Esophagus muscularis mucosa (tissue), 4 donors: ENCODE measurements around the gene ERC2. TPM values are rescaled to one million over a fixed set of nuclear protein-coding genes. Genes with fewer than 3 reads are reported as not detected.

Experiments used
- DNase-seq: peaks from one replicate; pipeline ENCODE4 v3.0.0-alpha.2; 2017; ENCODE audit errors: extremely low spot score
- H3K27ac ChIP-seq, 4 donors: fragments of 200-600 bp; sonication (generic); replicated peaks in 1 of 4; 1 replicate in 3 of 4; 2 replicates in 1 of 4; pipeline ENCODE4 v1.5.1; 2016 to 2019; ENCODE audit warnings: mild to moderate bottlenecking in 1 of 4
- H3K27me3 ChIP-seq, 4 donors: fragments of 200-600 bp; sonication (generic); one replicate each; pipeline versions ENCODE4 v1.5.1 to v1.6.0; 2016 to 2019
- H3K36me3 ChIP-seq, 4 donors: fragments of 200-600 bp; sonication (generic); one replicate each; pipeline ENCODE4 v1.5.1; 2016 to 2019
- H3K4me1 ChIP-seq, 4 donors: fragments of 200-600 bp; sonication (generic); one replicate each; pipeline ENCODE4 v1.5.1; 2016 to 2019
- H3K4me3 ChIP-seq, 4 donors: fragments of 200-600 bp; sonication (generic); 1 replicate in 2 of 4; 2 replicates in 2 of 4; pipeline ENCODE4 v1.5.1; 2016 to 2019; ENCODE audit warnings: mild to moderate bottlenecking in 4 of 4, moderate library complexity in 1 of 4
- H3K9me3 ChIP-seq, 4 donors: fragments of 200-600 bp; sonication (generic); 1 replicate in 3 of 4; 2 replicates in 1 of 4; pipeline ENCODE4 v1.5.1; 2016 to 2019
- CTCF ChIP-seq, 3 experiments: fragments of 200-600 bp in 2 of 3; fragments of 450-650 bp in 1 of 3; sonication (generic) in 2 of 3; IDR thresholded peaks; one replicate each; pipeline ENCODE4 v1.5.1; 2017 to 2019; ENCODE audit warnings: antibody characterized with exemption in 3 of 3, mild to moderate bottlenecking in 2 of 3, moderate library complexity in 1 of 3
- EP300 ChIP-seq: sonication (generic); formaldehyde crosslinking; IDR thresholded peaks from one replicate; pipeline ENCODE4 v1.6.1; 2017; ENCODE audit warnings: antibody characterized with exemption
- POLR2A ChIP-seq: fragments of 450-650 bp; IDR thresholded peaks from one replicate; pipeline ENCODE4 v1.6.1; 2017; ENCODE audit warnings: antibody characterized with exemption, moderate library complexity, mild to moderate bottlenecking, low read depth
- POLR2AphosphoS5 ChIP-seq, 2 donors: sonication (generic); formaldehyde crosslinking; IDR thresholded peaks; one replicate each; pipeline ENCODE4 v1.6.1; 2017; ENCODE audit warnings: antibody characterized with exemption in 2 of 2
- WGBS: methylation state at CpG from one replicate; pipeline ENCODE4 v1.1.5; 2018; 5-methylcytosine and 5-hydroxymethylcytosine counted together
- intact Hi-C: fragments of 100-400 bp; cut with DNase I; formaldehyde crosslinking; loops from one replicate; pipeline ENCODE4 v1.15.1; 2023
- total RNA-seq, 4 donors: library from RNA; depleted of rRNA; stranded (reverse); fragments of >200 nt; gene quantifications; one replicate each; pipeline versions ENCODE4 v1.1.0 to v1.2.1, GENCODE V29; 2016

The ERC2 gene
- total RNA-seq, 4 donors from 2014 or later: 0.42 to 2.0 (median 1.5) TPM

- intact Hi-C loops: loop anchor here (5.0 to 10.0 kb wide), 5 partner anchors 286 to 771 kb away; no protein-coding TSS in a partner anchor
- WGBS: 3% methylated on average over 31 of the region's 42 CpGs
These were observed 987.1 kb downstream of the ERC2 start for GRCh38 chr3:55480911-55481743.

DNA sequence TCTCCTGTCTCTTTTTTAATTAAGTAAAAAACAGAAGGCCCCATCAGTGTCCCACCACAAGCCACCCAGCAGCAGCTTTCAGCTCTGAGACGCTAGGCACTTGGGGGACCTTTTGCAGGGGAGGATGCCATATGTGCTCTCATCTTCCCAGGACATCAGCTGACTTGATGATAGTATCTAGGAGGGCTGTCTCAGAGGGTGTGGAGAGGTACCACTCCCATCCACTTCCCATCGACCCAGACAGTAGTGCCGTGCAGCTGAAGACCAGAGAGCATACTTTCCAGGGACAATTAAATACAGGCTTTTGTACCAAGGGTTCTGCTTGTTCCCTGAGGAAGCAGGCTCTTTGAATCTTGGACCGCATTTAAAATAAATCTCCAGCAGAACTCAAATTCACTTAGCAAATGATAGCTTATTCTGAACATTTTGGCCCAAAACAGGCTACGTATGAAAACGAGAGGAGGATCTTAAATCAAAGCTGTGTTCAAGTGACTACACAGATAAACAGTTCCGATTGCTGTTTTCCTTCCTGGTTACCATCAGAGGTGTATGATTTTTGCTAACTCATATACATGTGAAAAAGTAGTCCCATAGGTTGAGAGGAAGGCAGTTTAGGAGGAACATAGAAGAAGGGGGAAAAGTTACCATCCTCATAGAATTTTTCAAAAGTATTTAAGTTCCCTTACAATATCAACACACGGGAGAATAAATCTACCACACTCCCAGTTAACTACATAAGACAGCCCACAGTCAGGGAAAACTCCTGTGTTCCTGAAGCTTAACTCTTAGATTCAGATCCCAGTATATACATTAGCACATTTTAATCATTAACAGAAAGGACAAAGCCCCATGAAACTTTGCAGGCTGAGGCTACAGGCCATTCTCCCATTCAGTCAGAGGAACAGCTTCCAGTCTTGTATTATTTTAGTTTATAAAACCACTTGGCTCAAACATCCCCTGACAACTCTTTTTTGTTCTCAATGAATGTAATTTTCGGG is 990.7 kb downstream of the ERC2 start:
- TF ChIP-seq POLR2AphosphoS5 (IDR thresholded peaks at IDR 0.05) (no peak), POLR2A (no peak), CTCF (IDR thresholded peaks at IDR 0.05) (no peak), EP300 (no peak)
- H3K9me3 ChIP-seq: no peaks in the 10 kb centered on the region
- DNase-seq: no peak
- WGBS: 83% methylated on average over 9 of the region's 9 CpGs
- peaks cover 4 to 27% (median 23%) of the 10 kb centered on the region in 4 donors for H3K4me1 ChIP-seq
- H3K27me3 ChIP-seq: peaks cover 0 to 16% (median 0%) of the 10 kb centered on the region in 4 donors
- H3K27ac ChIP-seq: no peak overlapping the region
- no peak overlapping the region for H3K4me3 ChIP-seq
- intact Hi-C loops: no loop called here
- peaks cover 0 to 22% (median 3%) of the 10 kb centered on the region in 4 donors for H3K36me3 ChIP-seq

More at GRCh38 chr3:55480911-55481743, 987.1 kb downstream of the ERC2 start:
- Histone ChIP-seq H3K9me3 (no peaks in the 10 kb centered on the region), H3K36me3 (peaks cover 0 to 11% (median 0%) of the 10 kb centered on the region in 4 donors), H3K27me3 (peaks cover 0 to 32% (median 0%) of the 10 kb centered on the region in 4 donors), H3K4me1 (peaks cover 6 to 60% (median 58%) of the 10 kb centered on the region in 4 donors), H3K4me3 (peak overlapping the region; percentile 54 to 90 (median 75)), H3K27ac (peak overlapping the region; percentile 11 to 85 (median 31))
- TF ChIP-seq EP300: no peak
- no peak for TF ChIP-seq POLR2A
- peak in 1 of 3 experiments; percentile 2 for TF ChIP-seq CTCF (IDR thresholded peaks at IDR 0.05)
- TF ChIP-seq POLR2AphosphoS5 (IDR thresholded peaks at IDR 0.05): peak in 1 of 2 donors; percentile 9
- DNase-seq: no peak

- no peaks in the 10 kb centered on the region for H3K9me3 ChIP-seq
- intact Hi-C loops: no loop called here
- peaks cover 0 to 5% (median 0%) of the 10 kb centered on the region in 4 donors for H3K27me3 ChIP-seq
- no peak overlapping the region for H3K4me3 ChIP-seq
- TF ChIP-seq CTCF (IDR thresholded peaks at IDR 0.05) (no peak), POLR2A (no peak), EP300 (no peak), POLR2AphosphoS5 (IDR thresholded peaks at IDR 0.05) (no peak)
- 56% methylated on average over 3 of the region's 3 CpGs for WGBS
- peaks cover 0 to 22% (median 3%) of the 10 kb centered on the region in 4 donors for H3K36me3 ChIP-seq
- no peak for DNase-seq
- peaks cover 0 to 18% (median 16%) of the 10 kb centered on the region in 4 donors for H3K4me1 ChIP-seq
- H3K27ac ChIP-seq: no peak overlapping the region
These were observed 991.8 kb downstream of the ERC2 start for GRCh38 chr3:55476515-55476914.

DNA sequence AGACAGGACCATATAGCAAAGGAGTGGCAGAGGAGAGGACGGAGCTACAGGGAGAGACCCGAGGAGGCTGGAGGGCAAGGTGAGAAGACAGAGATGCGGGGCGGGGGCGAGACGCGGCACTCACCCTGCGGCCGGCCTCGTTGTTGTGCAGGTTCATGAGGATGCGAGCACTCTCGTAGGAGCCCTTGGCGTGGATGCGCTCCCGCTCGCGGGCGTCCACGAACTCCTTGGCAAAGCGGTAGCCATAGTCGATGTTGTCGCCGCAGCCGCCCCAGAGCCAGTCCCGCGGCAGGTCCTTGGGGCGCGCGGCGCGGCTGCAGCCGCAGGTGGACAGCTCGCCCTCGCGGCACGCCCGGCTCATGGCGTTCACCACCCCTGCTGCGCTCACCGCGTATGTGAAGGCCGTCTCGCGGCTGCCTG is 994.0 kb downstream of the ERC2 start:
- no peak for DNase-seq
- WGBS: 87% methylated on average over 19 of the region's 44 CpGs
- intact Hi-C loops: no loop called here
- H3K4me1 ChIP-seq: peaks cover 0 to 10% (median 6%) of the 10 kb centered on the region in 4 donors
- no peak overlapping the region for H3K4me3 ChIP-seq
- peaks cover 0 to 33% (median 7%) of the 10 kb centered on the region in 4 donors for H3K36me3 ChIP-seq
- H3K27ac ChIP-seq: no peak overlapping the region
- TF ChIP-seq EP300 (no peak), CTCF (IDR thresholded peaks at IDR 0.05) (no peak), POLR2A (no peak), POLR2AphosphoS5 (IDR thresholded peaks at IDR 0.05) (no peak)
- H3K9me3 ChIP-seq: no peaks in the 10 kb centered on the region
- H3K27me3 ChIP-seq: no peaks in the 10 kb centered on the region
